Activated CD4-positive, alpha-beta T cell treated with anti-CD3 and anti-CD28 coated beads for 4 hours (primary cell): ENCODE results near the gene KDM2A.
"Not testable (repeated sequence)": the region's sequence is repeated elsewhere in the genome, so short reads cannot be mapped to it uniquely, and the experiment has no call there.

Source experiments
- DNase-seq, 2 donors: peaks; one replicate each; pipeline ENCODE4 v3.0.0-alpha.2; 2020

KDM2A gene

DNA sequence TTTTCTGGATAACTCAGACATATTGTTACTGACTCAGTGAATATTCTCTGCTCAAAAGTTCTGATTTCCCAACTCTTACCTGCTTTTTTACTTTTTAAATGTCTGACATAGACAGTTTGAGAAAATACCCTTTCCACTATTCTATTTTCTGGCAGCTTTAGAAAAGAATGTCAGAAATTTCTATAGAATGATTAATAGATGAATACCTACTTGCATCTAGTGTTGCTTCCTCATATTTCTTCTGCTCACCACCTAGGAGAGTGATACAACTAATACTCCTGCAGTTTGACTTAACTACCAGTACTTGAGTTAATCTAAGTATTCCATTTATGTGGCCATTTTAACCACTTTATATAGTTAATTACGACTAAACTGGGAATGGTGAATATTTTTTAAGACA, 55.2 kb downstream of the KDM2A start:
- no peak for DNase-seq

DNA sequence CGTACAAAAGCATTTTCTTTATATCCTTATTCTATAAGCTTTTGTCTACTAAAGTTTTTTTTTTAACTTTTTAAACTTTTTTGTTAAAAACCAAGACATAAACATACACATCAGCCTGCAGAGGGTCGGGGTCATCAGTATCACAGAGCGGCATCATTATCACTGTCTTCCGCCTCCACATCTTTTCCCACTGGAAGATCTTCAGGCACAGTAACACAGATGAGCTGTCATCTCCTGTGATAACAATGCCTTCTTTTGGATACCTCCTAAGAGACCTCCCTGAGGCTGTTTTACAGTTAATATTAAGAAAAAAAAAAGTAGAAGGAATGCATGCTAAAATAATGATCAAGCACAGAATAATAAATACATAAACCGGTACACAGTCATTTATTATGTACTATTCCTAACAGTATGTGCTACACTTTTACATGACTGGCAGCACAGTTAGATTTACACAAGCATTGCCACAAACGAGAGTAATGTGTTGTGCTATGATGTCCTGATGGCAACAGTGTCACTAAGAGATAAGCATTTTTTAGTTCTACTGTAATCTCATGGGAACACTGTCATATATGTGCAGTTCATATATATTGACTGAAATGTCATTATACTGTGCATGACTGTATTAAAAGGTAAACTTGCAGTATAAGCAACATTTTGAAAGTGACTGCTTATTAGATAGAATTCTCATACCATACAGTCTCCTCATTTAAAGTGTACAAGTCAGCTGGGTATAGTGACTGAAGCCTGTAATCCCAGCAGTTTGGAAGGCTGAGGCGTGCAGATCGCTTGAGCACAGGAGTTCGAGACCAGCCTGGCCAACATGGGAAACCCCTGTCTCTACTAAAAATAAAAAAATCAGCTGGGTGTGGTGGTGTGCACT, 58.6 kb downstream of the KDM2A start:
- DNase-seq = no peak

DNA sequence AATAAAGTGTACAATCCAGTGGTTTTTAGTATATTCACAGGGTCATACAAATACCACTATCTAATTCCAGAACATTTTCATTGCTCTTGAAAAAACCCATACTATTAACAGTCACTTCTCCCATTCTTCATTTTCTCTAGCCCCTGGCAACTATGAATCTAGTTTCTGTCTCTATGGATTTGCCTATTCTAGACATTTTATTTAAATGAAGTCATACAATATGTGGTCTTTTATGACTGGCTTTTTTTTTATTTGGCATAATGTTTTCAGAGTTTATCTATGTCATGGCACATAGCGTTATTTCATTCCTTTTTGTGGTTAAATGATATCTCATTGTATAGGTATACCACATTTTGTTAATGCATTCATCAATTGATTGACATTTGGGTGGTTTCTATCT, 59.4 kb downstream of the KDM2A start:
- DNase-seq = no peak

DNA sequence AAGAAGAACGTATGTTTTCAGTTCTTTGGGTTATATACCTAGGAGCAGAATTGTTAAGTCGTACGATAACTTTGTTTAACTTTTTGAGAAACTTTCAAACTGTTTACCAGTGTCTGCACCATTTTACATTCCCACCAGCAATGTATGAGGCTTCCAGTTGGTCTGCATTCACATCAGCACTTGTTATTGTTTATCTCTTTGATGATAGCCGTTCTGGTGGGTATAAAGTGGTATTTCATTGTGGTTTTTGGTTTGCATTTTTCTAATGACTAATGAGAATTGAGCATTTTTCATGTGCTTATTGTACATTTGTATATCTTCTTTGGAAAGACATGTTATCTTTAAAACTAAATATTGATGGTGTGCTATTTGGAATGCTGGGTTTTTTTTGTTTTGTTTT, 59.8 kb downstream of the KDM2A start:
- no peak for DNase-seq

DNA sequence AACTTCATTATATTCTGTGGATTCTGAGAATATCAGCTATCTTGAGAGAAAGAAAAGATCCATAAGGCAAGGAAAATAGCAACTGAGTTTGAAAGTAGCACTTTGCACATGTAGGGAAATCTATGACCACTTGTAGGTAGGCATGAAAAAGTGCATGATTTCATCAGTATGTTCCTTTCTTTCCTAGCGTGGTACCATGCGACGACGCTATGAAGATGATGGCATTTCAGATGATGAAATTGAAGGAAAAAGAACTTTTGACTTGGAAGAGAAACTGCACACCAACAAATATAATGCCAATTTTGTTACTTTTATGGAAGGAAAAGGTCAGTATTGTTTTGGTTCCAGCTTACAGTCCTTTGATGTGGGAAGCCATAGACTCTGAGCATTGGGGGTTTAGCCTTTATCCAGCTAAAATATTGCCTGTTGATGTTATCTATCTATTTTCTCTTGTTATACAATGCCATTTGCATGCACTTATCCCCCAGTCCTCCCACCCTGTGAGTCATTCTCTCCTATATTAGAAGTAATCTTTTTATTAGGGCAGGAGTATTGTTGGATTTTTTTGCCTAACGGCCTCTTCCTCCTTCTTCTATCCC, 60.9 kb downstream of the KDM2A start:
- no peak for DNase-seq

DNA sequence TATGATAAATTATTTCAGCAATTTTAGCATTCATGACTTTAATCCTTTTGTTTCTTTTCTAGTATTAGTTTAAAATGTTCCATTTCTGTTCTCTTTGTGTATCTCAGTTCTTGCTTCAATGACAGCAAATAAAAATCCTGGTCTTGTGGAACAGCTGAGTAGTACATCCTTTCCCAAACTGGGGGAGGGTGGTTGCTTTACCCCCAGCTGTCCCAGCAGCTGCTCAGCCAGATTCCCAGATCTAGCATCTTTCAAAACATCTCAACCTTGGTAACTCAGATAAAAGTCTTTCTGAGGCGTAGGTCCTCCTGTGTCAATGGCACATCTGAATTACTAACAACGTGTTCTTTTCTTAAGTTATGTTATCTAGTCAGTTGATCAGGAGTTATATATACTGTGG, 75.0 kb downstream of the KDM2A start:
- DNase-seq = no peak

DNA sequence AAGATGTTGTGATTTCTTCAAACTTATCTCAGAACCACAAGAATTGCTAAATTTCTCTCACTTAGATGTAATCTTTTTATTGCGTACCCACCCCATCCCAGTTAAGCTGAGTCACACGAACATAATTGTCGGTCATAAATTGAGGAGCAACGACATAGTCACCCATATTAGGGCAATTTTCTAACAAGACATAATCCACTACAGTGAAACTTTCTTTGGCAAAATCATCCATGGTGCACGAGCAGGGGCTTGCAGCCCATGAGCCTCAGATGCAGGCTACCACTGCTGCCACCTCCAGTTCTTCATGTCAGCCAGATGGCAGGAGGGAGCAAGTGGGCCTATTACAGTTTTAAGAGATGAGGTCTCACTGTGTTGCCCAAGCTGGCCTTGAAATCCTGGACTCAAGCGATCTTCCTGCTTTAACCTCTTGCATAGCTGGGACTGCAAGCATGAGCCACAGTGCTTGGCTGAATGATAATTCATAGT, 77.0 kb downstream of the KDM2A start:
- no peak for DNase-seq

DNA sequence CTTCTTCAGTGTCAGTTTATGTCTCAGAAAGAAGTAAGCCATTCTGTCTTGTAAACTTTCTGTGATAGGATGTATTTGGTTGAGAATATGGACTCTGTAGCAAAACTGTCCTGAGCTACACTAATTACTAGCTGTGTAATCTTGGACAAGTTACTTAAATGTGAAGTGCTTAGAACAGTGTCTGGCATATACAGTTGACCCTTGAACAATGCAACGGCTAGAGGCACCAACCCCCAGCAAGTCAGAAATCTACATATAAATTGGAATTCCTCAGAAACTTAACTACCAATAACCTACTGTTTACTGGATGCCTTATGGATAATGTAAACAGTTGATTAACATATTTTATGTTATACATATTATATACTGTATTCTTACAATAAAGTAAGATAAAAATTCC, 78.5 kb downstream of the KDM2A start:
- no peak for DNase-seq

DNA sequence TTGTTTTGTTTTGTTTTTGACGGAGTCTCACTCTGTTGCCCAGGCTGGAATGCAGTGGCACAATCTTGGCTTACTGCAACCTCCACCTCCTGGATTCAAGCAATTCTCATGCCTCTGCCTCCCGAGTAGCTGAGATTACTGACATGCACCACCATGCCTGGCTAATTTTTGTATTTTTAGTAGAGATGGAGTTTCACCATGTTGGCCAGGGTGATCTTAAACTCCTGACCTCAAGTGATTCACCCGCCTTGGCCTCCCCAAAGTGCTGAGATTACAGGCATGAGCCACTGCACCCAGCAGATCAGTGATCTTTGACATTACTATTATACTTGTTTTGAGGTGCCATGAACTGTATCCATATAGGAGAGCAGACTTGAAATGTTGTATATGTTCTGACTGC, 79.7 kb downstream of the KDM2A start:
- not testable (repeated sequence) for DNase-seq

DNA sequence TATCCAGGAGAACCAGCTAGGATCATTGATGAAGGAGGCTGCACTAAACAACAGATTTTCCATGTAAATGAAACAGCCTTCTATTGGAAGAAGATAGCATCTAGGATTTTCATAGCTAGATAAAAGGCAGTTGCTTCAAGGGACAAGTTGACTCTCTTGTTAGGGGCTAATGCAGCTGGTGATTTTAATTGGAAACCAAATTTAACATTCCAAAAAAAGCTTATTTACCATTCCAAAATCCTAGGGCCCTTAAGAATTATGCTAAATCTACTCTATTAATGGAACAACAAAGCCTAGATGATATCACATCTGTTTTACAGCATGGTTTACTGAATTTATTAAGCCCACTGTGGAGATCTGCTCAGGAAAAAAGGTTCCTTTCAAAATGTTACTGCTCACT, 80.7 kb downstream of the KDM2A start:
- no peak for DNase-seq

DNA sequence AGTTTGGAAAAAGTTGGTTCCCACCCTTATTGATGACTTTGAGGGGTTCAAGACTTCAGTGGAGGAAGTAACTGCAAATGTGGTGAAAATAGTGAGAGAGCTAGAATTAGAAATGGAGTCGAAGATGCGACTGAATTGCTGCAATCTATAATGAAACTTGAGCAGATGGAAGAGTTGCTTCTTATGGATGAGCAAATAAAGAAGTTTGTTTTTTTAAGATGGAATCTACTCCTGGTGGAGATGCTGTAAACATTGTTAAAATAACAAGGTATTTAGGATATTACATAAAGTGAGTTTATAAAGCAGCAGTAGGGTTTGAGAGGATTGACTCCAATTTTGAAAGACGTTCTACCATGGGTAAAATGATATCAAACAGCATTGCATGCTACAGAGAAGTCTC, 83.0 kb downstream of the KDM2A start:
- no peak for DNase-seq

DNA sequence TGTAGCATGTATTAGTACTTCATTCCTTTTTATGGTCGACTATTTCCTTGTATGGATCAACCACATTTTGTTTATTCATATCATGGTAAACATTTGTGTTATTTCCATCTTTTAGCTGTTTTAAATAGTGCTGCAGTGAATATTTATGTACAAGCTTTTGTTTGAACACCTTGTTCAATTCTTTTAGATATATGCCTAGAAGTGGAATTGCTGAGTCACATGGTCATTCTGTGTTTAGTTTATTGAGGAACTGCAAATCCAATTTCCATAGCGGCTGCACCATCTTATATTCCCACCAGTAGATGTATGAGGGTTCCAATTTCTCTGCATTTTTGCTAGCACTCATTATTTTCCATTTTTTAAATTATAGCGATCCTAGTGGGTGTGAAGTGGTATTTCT, 85.8 kb downstream of the KDM2A start:
- DNase-seq = no peak

DNA sequence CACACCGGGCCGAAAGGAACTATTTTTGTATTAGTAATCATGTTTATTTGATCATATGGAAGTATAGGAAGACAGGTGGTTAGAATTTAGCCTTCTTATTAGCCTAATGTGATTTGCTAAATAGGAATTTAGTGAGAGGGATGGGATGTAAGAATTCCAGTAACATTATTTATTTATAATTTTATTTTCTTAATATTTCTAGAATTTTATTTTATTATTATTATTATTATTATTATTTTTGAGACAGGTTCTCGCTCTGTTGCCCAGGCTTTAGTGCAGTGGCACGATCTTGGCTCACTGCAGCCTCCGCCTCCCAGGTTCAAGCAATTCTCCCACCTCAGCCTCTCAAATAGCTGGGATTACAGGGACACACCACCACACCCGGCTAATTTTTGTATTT, 90.2 kb downstream of the KDM2A start:
- not testable (repeated sequence) for DNase-seq

DNA sequence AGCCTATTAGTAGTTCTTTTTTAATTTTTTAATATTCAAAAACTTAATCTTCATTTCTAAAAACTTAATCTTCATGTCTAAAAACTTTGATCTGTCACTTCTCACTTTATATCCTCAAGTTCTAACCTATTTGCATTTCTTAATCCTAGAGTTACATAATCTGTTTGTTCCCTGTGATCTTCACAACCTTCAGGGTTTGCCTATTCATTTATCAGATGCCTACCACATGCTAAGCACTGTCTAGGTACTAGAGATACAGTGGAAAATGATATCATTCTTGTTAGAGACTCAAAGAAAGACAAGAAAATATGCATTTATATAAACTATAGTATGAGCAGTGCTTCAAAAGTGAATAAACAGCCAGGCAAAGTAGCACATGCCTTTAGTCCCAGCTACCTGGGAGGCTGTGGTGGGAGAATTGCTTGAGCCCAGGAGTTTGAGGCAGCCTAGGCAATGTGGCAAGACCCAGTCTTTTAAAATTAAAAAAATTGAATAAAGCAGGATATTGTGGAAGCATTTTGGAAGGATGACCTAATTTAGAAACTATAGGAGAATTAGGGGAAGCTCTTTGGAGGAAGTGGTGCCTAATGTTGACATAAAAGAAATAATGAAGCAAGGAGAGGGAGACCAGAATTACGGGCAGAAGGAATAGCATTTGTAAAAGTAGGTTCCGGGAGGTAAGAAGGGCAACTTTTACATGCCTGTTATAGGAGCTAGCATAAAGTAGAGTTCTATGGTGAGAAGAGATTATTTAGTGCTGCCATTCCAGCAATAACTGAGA, 92.8 kb downstream of the KDM2A start:
- DNase-seq = no peak

DNA sequence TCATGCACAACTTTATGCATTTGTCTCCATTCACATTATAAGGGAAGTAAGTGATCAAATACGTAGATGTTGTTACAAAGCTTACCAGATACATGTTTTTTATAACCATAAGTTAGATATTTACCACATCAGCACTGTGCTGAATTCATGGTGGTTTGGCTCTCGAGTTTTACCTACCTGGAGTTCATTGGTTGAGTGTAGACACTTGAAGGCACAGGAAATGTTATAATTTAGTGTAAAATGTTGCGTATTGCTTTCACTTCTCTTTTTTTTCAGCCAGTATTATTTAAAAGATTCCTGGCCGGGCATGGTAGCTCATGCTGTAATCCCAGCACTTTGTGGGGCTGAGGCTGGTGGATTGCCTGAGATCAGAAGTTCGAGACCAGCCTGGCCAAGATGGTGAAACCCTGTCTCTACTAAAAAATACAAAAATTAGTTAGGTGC, 94.1 kb downstream of the KDM2A start:
- DNase-seq = no peak

DNA sequence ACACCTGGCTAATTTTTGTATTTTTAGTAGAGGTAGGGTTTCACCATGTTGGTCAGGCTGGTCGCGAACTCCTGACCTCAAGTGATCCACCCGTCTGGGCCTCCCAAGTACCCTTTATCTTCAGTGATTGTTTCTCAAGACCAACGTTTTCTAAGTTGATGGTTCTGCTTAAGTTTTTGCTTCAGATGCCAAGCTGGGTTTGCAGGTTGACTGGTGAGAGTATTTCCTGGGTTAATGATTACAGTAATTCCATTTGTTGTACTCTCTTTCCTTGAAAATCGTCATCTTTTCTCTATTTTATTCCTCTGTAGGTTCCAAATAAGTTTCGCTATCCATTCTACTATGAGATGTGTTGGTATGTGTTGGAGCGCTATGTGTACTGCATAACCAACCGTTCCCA, 108.7 kb downstream of the KDM2A start:
- DNase-seq = no peak

DNA sequence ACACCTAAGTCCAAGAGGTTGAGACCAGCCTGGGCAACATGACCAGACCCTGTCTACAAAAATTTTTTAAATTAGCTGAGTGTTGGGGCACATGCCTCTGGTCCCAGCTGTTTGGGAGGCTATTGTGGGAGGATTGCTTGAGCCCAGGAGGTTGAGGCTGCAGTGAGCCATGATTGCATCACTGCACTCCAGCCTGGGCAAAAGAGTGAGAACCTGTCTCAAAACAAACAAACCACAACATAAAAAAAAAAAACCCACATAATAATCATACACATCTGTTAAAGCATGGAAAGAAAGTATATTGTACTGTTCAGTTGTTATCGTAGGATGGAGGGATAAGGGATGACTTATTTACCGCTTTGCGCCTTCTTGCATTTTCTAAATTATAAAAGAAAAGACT, 111.3 kb downstream of the KDM2A start:
- DNase-seq = no peak

DNA sequence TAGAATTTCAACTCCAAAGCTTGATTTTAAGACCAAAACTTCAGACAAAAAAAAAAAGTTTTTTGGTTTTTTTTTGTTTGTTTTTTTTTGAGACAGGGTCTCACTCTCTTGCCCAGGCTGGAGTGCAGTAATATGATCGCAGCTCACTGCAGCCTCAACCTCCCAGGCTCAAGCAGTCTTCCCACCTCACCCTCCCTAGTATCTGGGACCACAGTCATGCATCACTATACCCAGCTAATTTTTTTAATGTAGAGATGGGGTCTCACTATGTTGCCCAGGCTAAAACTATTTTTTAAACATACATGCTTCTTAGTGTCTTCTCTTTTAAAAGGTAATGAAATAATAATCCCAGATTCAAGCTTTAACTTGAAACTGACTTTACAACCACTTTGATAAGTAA, 111.8 kb downstream of the KDM2A start:
- DNase-seq = no peak

DNA sequence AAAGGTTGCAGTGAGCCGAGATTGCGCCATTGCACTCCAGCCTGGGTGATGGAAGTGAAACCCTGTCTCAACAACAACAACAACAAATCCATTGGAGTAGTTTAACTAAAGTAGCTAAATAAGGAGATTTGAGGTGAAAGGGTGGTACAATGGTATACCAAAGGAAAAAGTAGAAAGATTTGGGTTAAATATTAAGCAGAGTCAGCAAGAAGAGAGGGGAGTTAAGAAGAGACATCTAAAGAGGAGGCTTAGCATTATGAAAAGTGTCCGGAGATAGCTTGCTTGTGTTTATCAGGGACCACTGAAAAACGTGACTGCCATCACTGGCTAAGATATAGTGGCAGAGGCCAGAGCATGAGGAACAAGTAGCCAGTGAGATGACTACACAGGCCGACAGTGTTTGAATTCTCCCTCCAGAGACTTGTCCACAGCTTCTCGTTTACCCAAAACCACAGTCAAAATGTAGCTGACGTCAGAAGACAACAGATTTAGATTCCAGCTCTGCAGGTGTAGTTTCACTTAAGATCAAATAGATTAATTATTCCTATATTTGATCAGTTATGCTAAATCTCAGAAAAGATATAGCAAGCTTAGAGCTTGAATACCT, 114.6 kb downstream of the KDM2A start:
- DNase-seq = no peak

DNA sequence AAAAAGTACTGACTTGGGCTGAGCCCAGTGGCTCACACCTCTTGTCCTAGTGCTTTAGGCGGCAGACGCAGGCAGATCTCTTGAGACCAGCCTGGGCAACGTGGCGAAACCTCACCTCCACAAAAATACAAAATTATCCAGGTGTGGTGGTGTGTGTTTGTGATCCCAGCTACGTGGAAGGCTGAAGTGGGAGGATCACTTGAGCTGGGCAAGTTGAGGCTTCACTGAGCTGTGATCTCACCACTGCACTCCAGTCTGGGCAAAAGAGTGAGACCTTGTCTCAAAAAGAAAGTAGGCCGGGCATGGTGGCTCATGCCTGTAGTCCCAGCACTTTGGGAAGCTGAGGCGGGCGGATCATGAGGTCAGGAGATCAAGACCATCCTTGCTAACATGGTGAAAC, 115.5 kb downstream of the KDM2A start:
- not testable (repeated sequence) for DNase-seq

DNA sequence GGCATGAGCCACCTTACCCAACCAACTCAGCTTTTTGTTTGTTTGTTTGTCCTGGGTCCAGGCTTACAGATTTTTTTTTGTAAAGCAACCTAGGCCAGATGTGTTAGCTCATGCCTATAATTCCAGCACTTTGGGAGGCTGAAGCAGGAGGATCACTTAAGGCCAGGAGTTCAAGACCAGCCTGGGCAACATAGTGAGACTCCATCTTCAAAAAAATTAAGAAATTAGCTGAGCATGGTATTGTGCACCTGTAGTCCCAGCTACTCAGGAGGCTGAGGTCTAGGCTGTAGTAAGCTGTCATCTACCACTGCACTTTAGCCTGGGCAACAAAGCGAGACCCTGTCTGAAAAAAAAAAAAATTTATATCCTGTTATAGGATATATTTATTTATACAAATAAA, 118.5 kb downstream of the KDM2A start:
- DNase-seq = no peak

DNA sequence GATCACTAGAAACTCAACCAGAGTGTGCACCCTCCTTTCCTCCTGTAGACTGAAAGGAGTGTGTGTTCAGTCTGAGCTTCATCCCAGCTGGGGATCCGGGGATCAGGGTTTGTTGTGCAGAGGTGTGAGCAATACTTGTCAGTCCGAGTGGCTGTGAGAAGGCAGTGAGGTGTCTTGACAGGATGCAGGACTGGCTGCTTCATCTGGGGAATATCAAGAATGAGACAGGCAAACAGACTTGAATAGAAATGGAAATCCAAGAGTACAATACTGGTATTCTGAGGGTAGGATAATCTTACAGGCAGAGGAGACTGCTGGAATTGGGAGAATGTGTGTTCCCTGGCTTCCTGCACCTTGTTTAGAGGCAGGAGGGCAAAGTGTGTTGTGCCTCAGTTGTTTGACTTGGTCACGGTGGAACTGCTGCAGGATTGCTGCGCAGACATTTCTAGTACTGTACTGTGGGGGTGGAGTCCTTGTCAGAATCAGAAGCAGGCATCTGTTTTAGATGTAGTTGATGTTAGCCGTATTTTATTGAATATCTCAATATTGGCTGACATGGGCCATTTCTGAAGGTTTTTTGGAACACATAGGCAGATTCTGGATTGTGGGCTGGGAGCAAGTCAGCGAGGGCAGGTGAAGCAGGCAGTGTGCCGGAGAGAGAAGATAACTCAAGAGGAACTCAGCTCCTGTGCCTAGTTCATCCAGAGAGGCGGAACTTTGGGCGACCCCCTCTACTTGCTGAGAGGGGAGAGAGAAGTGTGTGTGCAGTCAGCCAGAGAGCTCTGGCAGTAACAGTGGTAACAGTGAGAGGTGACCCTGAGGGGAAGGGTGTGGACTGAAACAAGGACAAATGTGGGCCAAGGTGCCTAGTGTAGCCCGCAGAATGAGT, 120.1 kb downstream of the KDM2A start:
- no peak for DNase-seq
